ENCODE data around the gene B4GAT1. TPM values are rescaled to one million over a fixed set of nuclear protein-coding genes. Genes with fewer than 3 reads are reported as not detected.

Gene B4GAT1
- total RNA-seq, 1 experiment from 2014 or later, result 6.7 TPM

DNA sequence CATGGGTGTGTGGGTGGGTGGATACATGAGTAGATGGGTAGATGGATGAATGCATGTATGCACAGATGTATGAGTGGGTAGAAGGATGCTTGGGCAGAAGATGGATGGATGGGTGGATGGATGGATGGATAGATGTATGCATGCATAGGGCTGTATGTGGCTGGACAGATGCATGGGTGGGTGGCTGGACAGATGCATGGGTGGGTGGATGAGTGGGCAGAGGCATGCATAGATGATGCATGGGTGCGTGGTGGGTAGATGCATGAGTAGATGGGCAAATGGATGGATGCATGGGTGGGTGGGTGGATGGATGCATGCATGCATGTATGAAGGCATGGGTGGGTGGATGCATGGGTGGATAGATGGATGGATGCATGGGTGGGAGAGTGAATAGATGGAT is 23.7 kb downstream of the B4GAT1 start:
- H3K27ac ChIP-seq (ENCODE audit: low read depth, low read length), result no peak overlapping the region
- H3K27me3 ChIP-seq (ENCODE audit: insufficient read depth, low read length), result no peaks in the 10 kb centered on the region
- peaks cover 14 to 44% of the 10 kb centered on the region in 2 experiments for H3K4me1 ChIP-seq (ENCODE audit: control insufficient read depth in 1 of 2, insufficient read depth in 2 of 2, low read length in 2 of 2)
- DNase-seq (ENCODE audit: low read depth, low spot score) (no peak), ATAC-seq (no peak)
- H2AFZ ChIP-seq (ENCODE audit: low read depth, low read length, poor library complexity, severe bottlenecking), result no peak overlapping the region
- H3K4me3 ChIP-seq (replicated peaks in 1 of 2; ENCODE audit: low read depth in 1 of 2, low read length in 2 of 2), result no peak overlapping the region
- TF ChIP-seq, protein P1, sequence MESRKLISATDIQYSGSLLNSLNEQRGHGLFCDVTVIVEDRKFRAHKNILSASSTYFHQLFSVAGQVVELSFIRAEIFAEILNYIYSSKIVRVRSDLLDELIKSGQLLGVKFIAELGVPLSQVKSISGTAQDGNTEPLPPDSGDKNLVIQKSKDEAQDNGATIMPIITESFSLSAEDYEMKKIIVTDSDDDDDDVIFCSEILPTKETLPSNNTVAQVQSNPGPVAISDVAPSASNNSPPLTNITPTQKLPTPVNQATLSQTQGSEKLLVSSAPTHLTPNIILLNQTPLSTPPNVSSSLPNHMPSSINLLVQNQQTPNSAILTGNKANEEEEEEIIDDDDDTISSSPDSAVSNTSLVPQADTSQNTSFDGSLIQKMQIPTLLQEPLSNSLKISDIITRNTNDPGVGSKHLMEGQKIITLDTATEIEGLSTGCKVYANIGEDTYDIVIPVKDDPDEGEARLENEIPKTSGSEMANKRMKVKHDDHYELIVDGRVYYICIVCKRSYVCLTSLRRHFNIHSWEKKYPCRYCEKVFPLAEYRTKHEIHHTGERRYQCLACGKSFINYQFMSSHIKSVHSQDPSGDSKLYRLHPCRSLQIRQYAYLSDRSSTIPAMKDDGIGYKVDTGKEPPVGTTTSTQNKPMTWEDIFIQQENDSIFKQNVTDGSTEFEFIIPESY (IDR thresholded peaks at IDR 0.05; ENCODE audit: extremely low read depth, insufficient replicate concordance, low read length), result no peak
- TF ChIP-seq SIN3A (IDR thresholded peaks at IDR 0.05; ENCODE audit: low read depth), result no peak
- TF ChIP-seq CBX3 (IDR thresholded peaks at IDR 0.05; ENCODE audit: low read depth), result no peak
- no peak for TF ChIP-seq ELF1 (IDR thresholded peaks at IDR 0.05; ENCODE audit: borderline replicate concordance, low read depth)
- TF ChIP-seq SRF (IDR thresholded peaks at IDR 0.05; ENCODE audit: low read depth), result no peak
- TF ChIP-seq RAD21 (IDR thresholded peaks at IDR 0.05; ENCODE audit: low read depth), result no peak
- TF ChIP-seq TCF7L2 (IDR thresholded peaks at IDR 0.05; ENCODE audit: borderline replicate concordance, extremely low read depth, insufficient read depth, insufficient read length), result no peak
- TF ChIP-seq EGR1 (IDR thresholded peaks at IDR 0.05; ENCODE audit: low read depth), result no peak
- ChIA-PET CTCF (interaction anchor here (2.1 kb wide), 1 partner anchor 12 kb away, joined by 9 read pairs; no protein-coding TSS in a partner anchor), RAD21 (ENCODE audit: low non-redundant PET in 1 of 2, low total read pairs in 2 of 2, uncharacterized antibody in 2 of 2, unreplicated experiment in 2 of 2) (no interaction called here), POLR2A (no interaction called here)
- no peaks in the 10 kb centered on the region for H3K9me2 ChIP-seq (ENCODE audit: insufficient read depth)
- no peaks in the 10 kb centered on the region for H3K79me2 ChIP-seq (ENCODE audit: insufficient read depth, low read length)
- intact Hi-C loops (cut with micrococcal nuclease), result no loop called here
- H3K36me3 ChIP-seq (ENCODE audit: control insufficient read depth in 1 of 2, insufficient read depth in 2 of 2, low read length in 2 of 2), result no peaks in the 10 kb centered on the region
- H3K9ac ChIP-seq (ENCODE audit: low read length), result no peak overlapping the region
- H3K4me2 ChIP-seq (ENCODE audit: low read length), result no peak overlapping the region
- no peaks in the 10 kb centered on the region for H3K9me3 ChIP-seq (ENCODE audit: control insufficient read depth in 1 of 2, insufficient read depth in 1 of 2, low read depth in 1 of 2, low read length in 2 of 2)
- BruUV-seq (replicated peaks), result no TSS peak
- no peaks in the 10 kb centered on the region for H4K20me1 ChIP-seq (ENCODE audit: insufficient read depth)
